GM12878 (cell line): ENCODE data around the gene TERB2. TPM values are rescaled to one million over a fixed set of nuclear protein-coding genes. Genes with fewer than 3 reads are reported as not detected.
"Not testable (repeated sequence)": the region's sequence is repeated elsewhere in the genome, so short reads cannot be mapped to it uniquely, and the experiment has no call there.

Source experiments
- ATAC-seq: fragments of 200-7000 bp; cut with Tn5 transposase; 3 replicates; pipeline ENCODE4 v1.9.1; 2020; ENCODE audit warnings: mild to moderate bottlenecking, moderate library complexity
- BruUV-seq: library from RNA; stranded (reverse); fragments of 400-500 nt; replicated peaks from 2 replicates; lab custom pipeline; 2021; lab: Mats Ljungman, UMichigan
- CTCF ChIA-PET: fragments of 300-600 bp; sonication (Branson Sonifier 250); formaldehyde crosslinking; extraction: SDS; loops from one replicate; lab custom pipeline; 2021; ENCODE audit warnings: inconsistent platforms; lab: Yijun Ruan, JAX
- POLR2A ChIA-PET: fragments of 350-600 bp; formaldehyde crosslinking; extraction: SDS; loops from one replicate; lab custom pipeline; 2021; ENCODE audit warnings: inconsistent platforms; lab: Charles Lee
- RAD21 ChIA-PET: fragments of 300-600 bp; sonication (Branson Sonifier 250); formaldehyde crosslinking; loops from one replicate; lab custom pipeline; 2023; ENCODE audit warnings: antibody characterized with exemption; ENCODE audit not compliant: unreplicated experiment; lab: Charles Lee
- SMC1A ChIA-PET: fragments of 300-600 bp; sonication (Branson Sonifier 250); formaldehyde crosslinking; loops from one replicate; lab custom pipeline; 2023; ENCODE audit not compliant: unreplicated experiment, uncharacterized antibody; lab: Charles Lee
- DNase-seq: peaks from one replicate; pipeline ENCODE4 v3.0.0-alpha.2; 2011; ENCODE audit warnings: low read depth, low spot score
- FAIRE-seq: peaks from 3 replicates; lab custom pipeline; 2011; peaks lifted over from hg19 to GRCh38; lab: Jason Lieb, UNC
- H2AFZ ChIP-seq: 2 replicates; pipeline ENCODE4 v1.6.0; 2011; ENCODE audit warnings: low read depth, low read length, control low read depth; ENCODE audit not compliant: control insufficient read depth
- H3K27ac ChIP-seq: 2 replicates; pipeline ENCODE4 v1.5.1; 2011; ENCODE audit warnings: control low read depth; ENCODE audit not compliant: control insufficient read depth, insufficient read depth
- H3K27me3 ChIP-seq, 2 experiments: replicated peaks in 1 of 2; 2 replicates each; pipeline versions ENCODE4 v1.6.0 to v1.6.1; 2011; ENCODE audit warnings: low read length in 1 of 2; ENCODE audit not compliant: control insufficient read depth in 2 of 2, insufficient read depth in 2 of 2
- H3K36me3 ChIP-seq, 2 experiments: 2 replicates each; pipeline ENCODE4 v1.5.1; 2011; ENCODE audit warnings: low read length in 1 of 2; ENCODE audit not compliant: control insufficient read depth in 2 of 2, insufficient read depth in 2 of 2
- H3K4me1 ChIP-seq: 2 replicates; pipeline ENCODE4 v1.6.1; 2011; ENCODE audit warnings: mild to moderate bottlenecking, low read length, moderate library complexity, mixed read lengths; ENCODE audit not compliant: control insufficient read depth, insufficient read depth
- H3K4me2 ChIP-seq: 2 replicates; pipeline ENCODE4 v1.6.0; 2011; ENCODE audit warnings: control low read depth; ENCODE audit not compliant: control insufficient read depth, insufficient read depth
- H3K4me3 ChIP-seq: fragments of 200-600 bp; sonication (generic); 2 replicates; pipeline ENCODE4 v1.5.1; 2016
- H3K79me2 ChIP-seq: 2 replicates; pipeline ENCODE4 v1.6.0; 2011; ENCODE audit warnings: low read length; ENCODE audit not compliant: control insufficient read depth, insufficient read depth
- H3K9ac ChIP-seq: 2 replicates; pipeline ENCODE4 v1.8.0; 2011; ENCODE audit warnings: low read length, control low read depth, mixed read lengths; ENCODE audit not compliant: control insufficient read depth, insufficient read depth
- H3K9me3 ChIP-seq: replicated peaks from 3 replicates; pipeline ENCODE4 v1.5.1; 2011; ENCODE audit warnings: mild to moderate bottlenecking, low read length; ENCODE audit not compliant: control insufficient read depth, insufficient read depth
- H4K20me1 ChIP-seq: 2 replicates; pipeline ENCODE4 v1.6.0; 2011; ENCODE audit not compliant: control insufficient read depth, insufficient read depth
- FOXM1 ChIP-seq: IDR thresholded peaks from 2 replicates; pipeline ENCODE4 v1.6.1; 2012; ENCODE audit warnings: low read depth, mild to moderate bottlenecking, inconsistent platforms, low read length, moderate library complexity
- HDGF ChIP-seq: fragments of 450-650 bp; IDR thresholded peaks from 2 replicates; pipeline ENCODE4 v1.6.1; 2016; ENCODE audit warnings: antibody characterized with exemption
- IRF4 ChIP-seq: IDR thresholded peaks from 2 replicates; pipeline ENCODE4 v1.6.1; 2011; ENCODE audit warnings: low read depth, low read length
- RELA ChIP-seq: fragments of 450-650 bp; IDR thresholded peaks from 2 replicates; pipeline ENCODE4 v1.8.0; 2014; ENCODE audit warnings: borderline replicate concordance; ENCODE audit not compliant: partially characterized antibody
- WGBS: methylation state at CpG from one replicate; pipeline ENCODE4 v1.1.6; 2016; ENCODE audit warnings: low lambda C conversion rate; ENCODE audit not compliant: insufficient replicate concordance, insufficient coverage; ENCODE audit errors: missing lambda C conversion rate; 5-methylcytosine and 5-hydroxymethylcytosine counted together
- in situ Hi-C: fragments of 300-500 bp; cut with MboI; formaldehyde crosslinking; loops from 9 replicates; pipeline ENCODE4 v1.14.3; 2018; ENCODE audit warnings: mixed read lengths
- intact Hi-C: fragments of 100-400 bp; cut with micrococcal nuclease; formaldehyde crosslinking; loops from one replicate; pipeline ENCODE4 v1.14.2; 2022; ENCODE audit not compliant: unreplicated experiment
- polyA plus RNA-seq, 11 experiments: library from polyadenylated mRNA; depleted of rRNA in 4 of 11; unstranded in 6 of 11; stranded (reverse) in 5 of 11; fragments of >200 nt; fragmentation: Nextera tagmentation in 4 of 11; fragmentation: Illumina TruSeq in 1 of 11; extraction: Ambion mirVana in 4 of 11; extraction: Trizol in 1 of 11; gene quantifications; 1 replicate in 1 of 11; 2 replicates in 10 of 11; pipeline versions ENCODE4 v1.2.1 to v1.2.3, GENCODE V29; 2011 to 2016; ENCODE audit warnings: inconsistent platforms in 2 of 11, missing spikeins in 2 of 11, low read depth in 1 of 11
- total RNA-seq, 4 experiments: library from RNA; depleted of rRNA in 3 of 4; stranded (reverse); fragments of >200 nt in 3 of 4; fragmentation: Illumina TruSeq in 1 of 4; extraction: Trizol in 1 of 4; gene quantifications; 2 replicates each; pipeline versions ENCODE4 v1.2.1 to v1.2.3, GENCODE V29; 2013 to 2021
- TF ChIP-seq, protein P1 (sequence below): fragments of 450-650 bp; IDR thresholded peaks from 2 replicates; pipeline ENCODE4 v1.6.1; 2014; ENCODE audit warnings: mild to moderate bottlenecking
- TF ChIP-seq, protein P2 (sequence below): IDR thresholded peaks from 2 replicates; pipeline ENCODE4 v1.6.1; 2011; ENCODE audit warnings: low read depth, low read length, improper control_type of control experiment, borderline replicate concordance

Gene TERB2
- total and polyA plus RNA-seq, 10 of the 15 experiments (the other 5 are each of a cell fraction or from before 2014, with no cell fraction given), result not detected

DNA sequence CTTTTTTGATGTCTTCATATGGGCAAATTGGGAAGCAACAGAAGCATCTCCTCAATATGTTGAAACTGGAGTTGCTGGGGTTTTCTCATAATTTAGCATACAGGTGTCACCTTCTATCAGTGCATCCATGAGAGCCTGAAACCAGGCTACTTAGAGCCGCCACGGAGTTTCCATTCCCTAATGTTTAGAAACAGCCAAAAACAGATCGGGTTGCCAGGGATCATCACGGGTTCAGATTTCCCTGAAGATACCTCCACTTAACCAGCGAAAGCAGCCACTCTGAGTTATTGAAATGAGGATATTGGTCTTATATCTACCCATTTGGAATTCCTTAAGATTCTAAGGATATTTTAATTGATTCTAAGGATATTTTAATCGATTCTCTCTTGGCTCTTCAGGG, 14.5 kb downstream of the TERB2 start (continued):
- TF ChIP-seq, protein P1, sequence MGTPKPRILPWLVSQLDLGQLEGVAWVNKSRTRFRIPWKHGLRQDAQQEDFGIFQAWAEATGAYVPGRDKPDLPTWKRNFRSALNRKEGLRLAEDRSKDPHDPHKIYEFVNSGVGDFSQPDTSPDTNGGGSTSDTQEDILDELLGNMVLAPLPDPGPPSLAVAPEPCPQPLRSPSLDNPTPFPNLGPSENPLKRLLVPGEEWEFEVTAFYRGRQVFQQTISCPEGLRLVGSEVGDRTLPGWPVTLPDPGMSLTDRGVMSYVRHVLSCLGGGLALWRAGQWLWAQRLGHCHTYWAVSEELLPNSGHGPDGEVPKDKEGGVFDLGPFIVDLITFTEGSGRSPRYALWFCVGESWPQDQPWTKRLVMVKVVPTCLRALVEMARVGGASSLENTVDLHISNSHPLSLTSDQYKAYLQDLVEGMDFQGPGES, result no peak
- no peak for TF ChIP-seq RELA
- TF ChIP-seq HDGF, result no peak
- TF ChIP-seq FOXM1, result no peak
- TF ChIP-seq, protein P2, sequence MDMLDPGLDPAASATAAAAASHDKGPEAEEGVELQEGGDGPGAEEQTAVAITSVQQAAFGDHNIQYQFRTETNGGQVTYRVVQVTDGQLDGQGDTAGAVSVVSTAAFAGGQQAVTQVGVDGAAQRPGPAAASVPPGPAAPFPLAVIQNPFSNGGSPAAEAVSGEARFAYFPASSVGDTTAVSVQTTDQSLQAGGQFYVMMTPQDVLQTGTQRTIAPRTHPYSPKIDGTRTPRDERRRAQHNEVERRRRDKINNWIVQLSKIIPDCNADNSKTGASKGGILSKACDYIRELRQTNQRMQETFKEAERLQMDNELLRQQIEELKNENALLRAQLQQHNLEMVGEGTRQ, result no peak
- no peak for TF ChIP-seq IRF4

DNA sequence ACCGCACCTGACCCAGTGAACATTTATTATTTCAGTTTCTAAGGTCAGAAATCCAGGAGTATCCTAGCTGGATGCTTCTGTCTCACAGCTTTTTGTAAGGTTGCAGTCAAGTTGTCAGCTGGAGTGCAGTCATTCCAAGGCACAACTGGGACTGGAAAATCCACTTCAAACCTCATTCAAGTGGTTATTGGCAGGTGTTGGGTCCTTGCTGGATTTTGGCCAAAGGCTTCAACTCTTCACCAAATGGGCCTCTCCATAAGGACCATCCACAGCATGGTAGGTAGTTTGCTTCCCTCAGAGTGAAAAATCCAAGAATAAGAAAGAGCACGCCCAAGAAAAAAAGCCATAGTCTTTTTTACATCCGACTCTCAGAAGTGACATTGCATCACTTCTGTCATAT, 19.7 kb downstream of the TERB2 start:
- in situ Hi-C loops, H3K9ac ChIP-seq, SMC1A ChIA-PET, POLR2A ChIA-PET, FAIRE-seq, BruUV-seq, ATAC-seq, H3K36me3 ChIP-seq, H3K27me3 ChIP-seq, H3K4me2 ChIP-seq, H2AFZ ChIP-seq, RAD21 ChIA-PET, H3K9me3 ChIP-seq, H3K79me2 ChIP-seq, H3K4me3 ChIP-seq, H4K20me1 ChIP-seq, DNase-seq, H3K27ac ChIP-seq, H3K4me1 ChIP-seq: not testable (repeated sequence)
- intact Hi-C loops, result loop anchor here (10.0 kb wide), 1 partner anchor 149 kb away; the partner anchor contains the start of genes DUOX1 and DUOXA1
- CTCF ChIA-PET, result interaction anchor here (1.6 kb wide), 1 partner anchor 9 kb away, joined by 3 read pairs; no protein-coding TSS in a partner anchor
- WGBS, result 73% methylated on average over 3 of the region's 3 CpGs

DNA sequence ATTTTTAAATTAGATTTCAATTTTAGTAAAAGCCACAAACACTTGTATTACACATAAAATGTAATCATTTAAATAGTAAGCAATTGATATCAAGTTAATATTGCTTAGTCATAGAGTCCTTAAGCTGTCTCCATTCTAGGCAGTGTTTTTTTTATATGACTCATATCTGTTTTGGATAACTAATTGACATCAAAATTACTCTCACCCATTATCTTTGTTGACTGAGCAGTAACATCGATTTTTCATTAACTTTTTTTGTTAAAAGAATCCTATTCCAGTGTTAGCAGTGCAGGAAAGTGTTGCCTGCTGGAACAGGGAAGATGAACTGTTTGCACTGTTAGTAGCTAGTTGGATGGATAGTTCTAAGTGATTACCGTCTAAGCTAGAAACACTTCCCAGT, 21.3 kb downstream of the TERB2 start:
- FAIRE-seq, H3K27me3 ChIP-seq, H3K27ac ChIP-seq, ATAC-seq, H4K20me1 ChIP-seq, H3K36me3 ChIP-seq, H3K9ac ChIP-seq, H3K4me3 ChIP-seq, DNase-seq, H3K9me3 ChIP-seq, H3K4me2 ChIP-seq, H3K4me1 ChIP-seq, POLR2A ChIA-PET, BruUV-seq, in situ Hi-C loops, H3K79me2 ChIP-seq, H2AFZ ChIP-seq: not testable (repeated sequence)
- CTCF ChIA-PET, result interaction anchor here (0.7 to 3.3 kb wide), 6 partner anchors 9 to 140 kb away, joined by 3 to 13 read pairs (median 4); no protein-coding TSS in a partner anchor
- intact Hi-C loops, result loop anchor here (10.0 kb wide), 1 partner anchor 147 kb away; the partner anchor contains the start of genes DUOX1 and DUOXA1
- RAD21 ChIA-PET, result interaction anchor here (1.9 kb wide), 1 partner anchor 9 kb away, joined by 8 read pairs; no protein-coding TSS in a partner anchor
- SMC1A ChIA-PET, result interaction anchor here (0.8 to 1.9 kb wide), 4 partner anchors 9 to 60 kb away, joined by 3 to 6 read pairs (median 3); partner anchors contain the start of gene SORD
- WGBS, result 52% methylated on average over 2 of the region's 2 CpGs
